Osteoblast (primary cell): ENCODE data around the gene USP49. TPM values are rescaled to one million over a fixed set of nuclear protein-coding genes. Genes with fewer than 3 reads are reported as not detected.
A peak's percentile ranks its signal among the peaks of the same experiment; 100 is the strongest.

Experiments used
- DNase-seq: peaks from one replicate; pipeline ENCODE4 v3.0.0; 2011; ENCODE audit warnings: low spot score, mixed read lengths; ENCODE audit not compliant: insufficient read length; ENCODE audit errors: missing footprints
- H2AFZ ChIP-seq: 2 replicates; pipeline ENCODE4 v1.6.0; 2011; ENCODE audit warnings: mild to moderate bottlenecking, low read length
- H3K27ac ChIP-seq: 2 replicates; pipeline ENCODE4 v1.5.1; 2011; ENCODE audit warnings: mild to moderate bottlenecking, low read depth, low read length, moderate library complexity
- H3K27me3 ChIP-seq: 2 replicates; pipeline ENCODE4 v1.6.0; 2012; ENCODE audit warnings: mild to moderate bottlenecking, control low read depth, inconsistent platforms, low read length, moderate library complexity; ENCODE audit not compliant: insufficient read depth
- H3K36me3 ChIP-seq: 2 replicates; pipeline ENCODE4 v1.5.1; 2011; ENCODE audit warnings: mild to moderate bottlenecking, low read length, control low read depth, moderate library complexity; ENCODE audit not compliant: insufficient read depth
- H3K4me1 ChIP-seq: 2 replicates; pipeline ENCODE4 v1.5.1; 2011; ENCODE audit warnings: mild to moderate bottlenecking, low read length, control low read depth, moderate library complexity; ENCODE audit not compliant: insufficient read depth
- H3K4me2 ChIP-seq: 2 replicates; pipeline ENCODE4 v1.6.0; 2011; ENCODE audit warnings: mild to moderate bottlenecking, low read length; ENCODE audit not compliant: insufficient read depth
- H3K4me3 ChIP-seq: fragments of 200-600 bp; sonication (generic); 3 replicates; pipeline ENCODE4 v1.5.1; 2012; ENCODE audit warnings: mild to moderate bottlenecking, low read length, inconsistent platforms; ENCODE audit not compliant: insufficient read depth
- H3K79me2 ChIP-seq: 2 replicates; pipeline ENCODE4 v1.6.0; 2012; ENCODE audit warnings: mild to moderate bottlenecking, low read length, control low read depth, inconsistent platforms; ENCODE audit not compliant: insufficient read depth
- H3K9me3 ChIP-seq: 2 replicates; pipeline ENCODE4 v1.5.1; 2011; ENCODE audit warnings: low read depth, low read length, control low read depth
- H4K20me1 ChIP-seq: 2 replicates; pipeline ENCODE4 v1.6.0; 2012; ENCODE audit warnings: mild to moderate bottlenecking, low read length, control low read depth; ENCODE audit not compliant: insufficient read depth
- total RNA-seq: library from RNA; depleted of rRNA; stranded (reverse); fragments of >200 nt; gene quantifications from 2 replicates; pipeline ENCODE4 v1.2.3, GENCODE V29; 2012
- TF ChIP-seq, protein P1 (sequence below): IDR thresholded peaks from 2 replicates; pipeline ENCODE4 v1.5.1; 2011; ENCODE audit warnings: mild to moderate bottlenecking, low read depth, low read length, moderate library complexity; ENCODE audit errors: extremely low read depth

The USP49 gene
- total RNA-seq, 1 donor = 3.6 TPM

GRCh38 chr6:41818271-41819054, 76.7 kb downstream of the USP49 start:
- H3K27me3 ChIP-seq = no peaks in the 10 kb centered on the region
- no peak overlapping the region for H3K4me3 ChIP-seq
- H3K27ac ChIP-seq = no peak overlapping the region
- no peak overlapping the region for H3K4me2 ChIP-seq
- TF ChIP-seq, protein P1, sequence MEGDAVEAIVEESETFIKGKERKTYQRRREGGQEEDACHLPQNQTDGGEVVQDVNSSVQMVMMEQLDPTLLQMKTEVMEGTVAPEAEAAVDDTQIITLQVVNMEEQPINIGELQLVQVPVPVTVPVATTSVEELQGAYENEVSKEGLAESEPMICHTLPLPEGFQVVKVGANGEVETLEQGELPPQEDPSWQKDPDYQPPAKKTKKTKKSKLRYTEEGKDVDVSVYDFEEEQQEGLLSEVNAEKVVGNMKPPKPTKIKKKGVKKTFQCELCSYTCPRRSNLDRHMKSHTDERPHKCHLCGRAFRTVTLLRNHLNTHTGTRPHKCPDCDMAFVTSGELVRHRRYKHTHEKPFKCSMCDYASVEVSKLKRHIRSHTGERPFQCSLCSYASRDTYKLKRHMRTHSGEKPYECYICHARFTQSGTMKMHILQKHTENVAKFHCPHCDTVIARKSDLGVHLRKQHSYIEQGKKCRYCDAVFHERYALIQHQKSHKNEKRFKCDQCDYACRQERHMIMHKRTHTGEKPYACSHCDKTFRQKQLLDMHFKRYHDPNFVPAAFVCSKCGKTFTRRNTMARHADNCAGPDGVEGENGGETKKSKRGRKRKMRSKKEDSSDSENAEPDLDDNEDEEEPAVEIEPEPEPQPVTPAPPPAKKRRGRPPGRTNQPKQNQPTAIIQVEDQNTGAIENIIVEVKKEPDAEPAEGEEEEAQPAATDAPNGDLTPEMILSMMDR = no peak
- H2AFZ ChIP-seq = no peak overlapping the region
- no peaks in the 10 kb centered on the region for H3K79me2 ChIP-seq
- H3K4me1 ChIP-seq = peaks cover under 1% of the 10 kb centered on the region
- H3K36me3 ChIP-seq = no peaks in the 10 kb centered on the region
- DNase-seq = no peak
- H4K20me1 ChIP-seq = no peaks in the 10 kb centered on the region
- H3K9me3 ChIP-seq = no peaks in the 10 kb centered on the region

GRCh38 chr6:41815587-41815986, 79.6 kb downstream of the USP49 start:
- H2AFZ ChIP-seq = no peak overlapping the region
- H3K4me1 ChIP-seq = no peaks in the 10 kb centered on the region
- no peaks in the 10 kb centered on the region for H3K79me2 ChIP-seq
- H3K27me3 ChIP-seq = no peaks in the 10 kb centered on the region
- no peak for DNase-seq
- no peak overlapping the region for H3K27ac ChIP-seq
- H3K4me3 ChIP-seq = no peak overlapping the region
- H3K9me3 ChIP-seq = no peaks in the 10 kb centered on the region
- H4K20me1 ChIP-seq = no peaks in the 10 kb centered on the region
- TF ChIP-seq, protein P1 = no peak
- no peaks in the 10 kb centered on the region for H3K36me3 ChIP-seq
- no peak overlapping the region for H3K4me2 ChIP-seq

- H2AFZ ChIP-seq = no peak overlapping the region
- H4K20me1 ChIP-seq = no peaks in the 10 kb centered on the region
- no peaks in the 10 kb centered on the region for H3K79me2 ChIP-seq
- H3K36me3 ChIP-seq = no peaks in the 10 kb centered on the region
- no peaks in the 10 kb centered on the region for H3K9me3 ChIP-seq
- TF ChIP-seq, protein P1 = no peak
- H3K27me3 ChIP-seq = no peaks in the 10 kb centered on the region
- no peak overlapping the region for H3K4me2 ChIP-seq
- no peak overlapping the region for H3K27ac ChIP-seq
- DNase-seq = no peak
- H3K4me3 ChIP-seq = no peak overlapping the region
- H3K4me1 ChIP-seq = no peaks in the 10 kb centered on the region
Observed at GRCh38 chr6:41814629-41815028, 80.5 kb downstream of the USP49 start.

DNA sequence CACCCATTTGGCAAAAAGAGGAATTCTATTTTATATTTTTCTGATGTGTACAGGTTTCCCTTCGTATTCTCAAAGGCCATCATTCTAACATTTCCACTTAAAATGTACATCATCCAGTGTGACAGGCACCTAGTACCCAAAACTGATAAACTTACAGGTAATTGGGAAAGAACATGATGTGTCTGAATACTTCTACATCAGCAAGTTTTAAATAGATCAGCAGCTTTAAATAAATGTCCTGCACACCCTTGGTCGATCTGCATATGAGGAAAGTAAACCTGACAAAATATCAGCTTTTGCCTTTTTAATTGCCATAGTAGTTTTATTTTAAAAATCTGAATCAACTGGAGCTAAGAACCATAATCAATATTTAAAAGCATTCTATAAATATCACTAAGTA, 81.2 kb downstream of the USP49 start:
- no peaks in the 10 kb centered on the region for H3K27me3 ChIP-seq
- no peak overlapping the region for H2AFZ ChIP-seq
- TF ChIP-seq, protein P1 = no peak
- peak; percentile 61 for DNase-seq
- no peaks in the 10 kb centered on the region for H3K79me2 ChIP-seq
- no peaks in the 10 kb centered on the region for H3K9me3 ChIP-seq
- H3K36me3 ChIP-seq = no peaks in the 10 kb centered on the region
- H3K4me1 ChIP-seq = no peaks in the 10 kb centered on the region
- no peaks in the 10 kb centered on the region for H4K20me1 ChIP-seq
- H3K4me2 ChIP-seq = no peak overlapping the region
- no peak overlapping the region for H3K27ac ChIP-seq
- H3K4me3 ChIP-seq = no peak overlapping the region
